ENCODE data around the gene ZNRD2. TPM values are rescaled to one million over a fixed set of nuclear protein-coding genes. Genes with fewer than 3 reads are reported as not detected.

The ZNRD2 gene
- total RNA-seq, 1 donor from 2014 or later = 42.4 TPM

- DNase-seq (ENCODE audit: low read depth) = no peak
Observed at GRCh38 chr11:65586247-65586630, 16.0 kb downstream of the ZNRD2 start.

- DNase-seq (ENCODE audit: low read depth) = peak; percentile 76
Observed at GRCh38 chr11:65586676-65587075, 16.4 kb downstream of the ZNRD2 start.

GRCh38 chr11:65588199-65589054, 18.1 kb downstream of the ZNRD2 start:
- peak; percentile 86 for DNase-seq (ENCODE audit: low read depth)

- no peak for DNase-seq (ENCODE audit: low read depth)
Observed at GRCh38 chr11:65589444-65590239, 19.4 kb downstream of the ZNRD2 start.

GRCh38 chr11:65590240-65590738, 20.0 kb downstream of the ZNRD2 start:
- DNase-seq (ENCODE audit: low read depth) = peak; percentile 90

GRCh38 chr11:65591939-65592857, 21.9 kb downstream of the ZNRD2 start:
- DNase-seq (ENCODE audit: low read depth) = no peak

- no peak for DNase-seq (ENCODE audit: low read depth)
Observed at GRCh38 chr11:65592858-65593517, 22.7 kb downstream of the ZNRD2 start.

GRCh38 chr11:65593518-65594414, 23.5 kb downstream of the ZNRD2 start:
- DNase-seq (ENCODE audit: low read depth) = peak; percentile 65

- no peak for DNase-seq (ENCODE audit: low read depth)
Observed at GRCh38 chr11:65595131-65595530, 24.9 kb downstream of the ZNRD2 start.

- no peak for DNase-seq (ENCODE audit: low read depth)
Observed at GRCh38 chr11:65595543-65596281, 25.4 kb downstream of the ZNRD2 start, which contains the start of gene KCNK7. Gene KCNK7, minus strand, starts transcription at chr11:65595800. Its CDS starts 28 bp downstream, at chr11:65595772.

- DNase-seq (ENCODE audit: low read depth) = no peak
Observed at GRCh38 chr11:65596520-65596919, 26.2 kb downstream of the ZNRD2 start.

GRCh38 chr11:65598258-65598699, 28.0 kb downstream of the ZNRD2 start:
- no peak for DNase-seq (ENCODE audit: low read depth)

- DNase-seq (ENCODE audit: low read depth) = no peak
Observed at GRCh38 chr11:65599216-65599954, 29.1 kb downstream of the ZNRD2 start.

- no peak for DNase-seq (ENCODE audit: low read depth)
Observed at GRCh38 chr11:65599955-65600246, 29.6 kb downstream of the ZNRD2 start.

- DNase-seq (ENCODE audit: low read depth) = peak; percentile 73
Observed at GRCh38 chr11:65604258-65604657, 34.0 kb downstream of the ZNRD2 start.

- DNase-seq (ENCODE audit: low read depth) = no peak
Observed at GRCh38 chr11:65606876-65607613, 36.8 kb downstream of the ZNRD2 start.
